ENCODE results near the gene MAP7D1.

DNA sequence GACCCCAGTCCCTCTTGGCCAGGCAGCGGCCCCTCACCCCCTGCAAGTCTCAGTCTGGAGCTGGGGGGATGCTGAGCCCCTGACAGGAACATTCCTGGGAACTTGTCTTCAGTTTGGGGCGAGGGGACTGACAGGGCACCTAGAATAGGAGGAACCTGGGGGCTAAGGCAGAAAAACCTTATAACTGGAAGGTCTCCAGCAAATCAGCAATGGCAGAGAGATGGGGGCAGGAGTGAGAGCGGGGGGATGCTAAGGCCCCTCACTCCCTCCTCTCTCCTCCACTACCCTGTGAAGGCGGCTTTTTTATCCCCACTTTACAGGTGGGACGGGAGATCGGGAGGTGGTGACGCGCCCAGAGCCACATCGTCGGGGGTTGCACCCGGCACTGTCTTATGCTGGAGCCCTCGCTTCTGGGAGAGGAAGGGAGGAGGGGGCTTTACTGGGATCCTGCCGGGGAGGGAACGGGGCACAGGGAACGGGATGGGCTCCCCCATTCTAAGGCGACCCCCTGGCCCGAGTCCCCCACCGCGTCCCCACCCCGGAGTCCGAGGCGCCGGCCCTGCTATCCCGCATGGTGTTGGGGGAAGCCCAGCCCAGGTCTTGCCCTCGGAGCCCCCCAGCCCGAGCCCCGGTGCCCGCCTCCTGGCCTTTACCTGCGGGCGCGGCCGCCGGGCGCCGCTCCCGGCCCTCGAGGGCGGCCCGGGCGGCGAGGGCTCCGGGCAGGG lies 31.4 kb upstream of the MAP7D1 start:
- TF ChIP-seq, protein P1, sequence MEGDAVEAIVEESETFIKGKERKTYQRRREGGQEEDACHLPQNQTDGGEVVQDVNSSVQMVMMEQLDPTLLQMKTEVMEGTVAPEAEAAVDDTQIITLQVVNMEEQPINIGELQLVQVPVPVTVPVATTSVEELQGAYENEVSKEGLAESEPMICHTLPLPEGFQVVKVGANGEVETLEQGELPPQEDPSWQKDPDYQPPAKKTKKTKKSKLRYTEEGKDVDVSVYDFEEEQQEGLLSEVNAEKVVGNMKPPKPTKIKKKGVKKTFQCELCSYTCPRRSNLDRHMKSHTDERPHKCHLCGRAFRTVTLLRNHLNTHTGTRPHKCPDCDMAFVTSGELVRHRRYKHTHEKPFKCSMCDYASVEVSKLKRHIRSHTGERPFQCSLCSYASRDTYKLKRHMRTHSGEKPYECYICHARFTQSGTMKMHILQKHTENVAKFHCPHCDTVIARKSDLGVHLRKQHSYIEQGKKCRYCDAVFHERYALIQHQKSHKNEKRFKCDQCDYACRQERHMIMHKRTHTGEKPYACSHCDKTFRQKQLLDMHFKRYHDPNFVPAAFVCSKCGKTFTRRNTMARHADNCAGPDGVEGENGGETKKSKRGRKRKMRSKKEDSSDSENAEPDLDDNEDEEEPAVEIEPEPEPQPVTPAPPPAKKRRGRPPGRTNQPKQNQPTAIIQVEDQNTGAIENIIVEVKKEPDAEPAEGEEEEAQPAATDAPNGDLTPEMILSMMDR (IDR thresholded peaks at IDR 0.05) = no peak
- no peak for TF ChIP-seq REST (IDR thresholded peaks at IDR 0.05; ENCODE audit: low read depth, low read length)
- TF ChIP-seq RXRA (IDR thresholded peaks at IDR 0.05; ENCODE audit: borderline replicate concordance, low read depth) = no peak
- TF ChIP-seq RCOR1 (IDR thresholded peaks at IDR 0.05; ENCODE audit: low read length) = no peak
- no peak for TF ChIP-seq EP300 (IDR thresholded peaks at IDR 0.05; ENCODE audit: borderline replicate concordance in 1 of 2, low read depth in 1 of 2, low read length in 1 of 2)
- no peak for TF ChIP-seq GATA2 (CRISPR knock-in tag; IDR thresholded peaks at IDR 0.05)
- no peak for TF ChIP-seq RAD21 (IDR thresholded peaks at IDR 0.05; ENCODE audit: low read length)
- no peak for TF ChIP-seq NRF1 (IDR thresholded peaks at IDR 0.05; ENCODE audit: low read depth, low read length)
- TF ChIP-seq, protein P2, sequence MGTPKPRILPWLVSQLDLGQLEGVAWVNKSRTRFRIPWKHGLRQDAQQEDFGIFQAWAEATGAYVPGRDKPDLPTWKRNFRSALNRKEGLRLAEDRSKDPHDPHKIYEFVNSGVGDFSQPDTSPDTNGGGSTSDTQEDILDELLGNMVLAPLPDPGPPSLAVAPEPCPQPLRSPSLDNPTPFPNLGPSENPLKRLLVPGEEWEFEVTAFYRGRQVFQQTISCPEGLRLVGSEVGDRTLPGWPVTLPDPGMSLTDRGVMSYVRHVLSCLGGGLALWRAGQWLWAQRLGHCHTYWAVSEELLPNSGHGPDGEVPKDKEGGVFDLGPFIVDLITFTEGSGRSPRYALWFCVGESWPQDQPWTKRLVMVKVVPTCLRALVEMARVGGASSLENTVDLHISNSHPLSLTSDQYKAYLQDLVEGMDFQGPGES (IDR thresholded peaks at IDR 0.05; ENCODE audit: low read depth, low read length) = no peak
- TF ChIP-seq FOSL2 (IDR thresholded peaks at IDR 0.05; ENCODE audit: borderline replicate concordance, low read depth) = no peak
- no peak for TF ChIP-seq TAF1 (IDR thresholded peaks at IDR 0.05; ENCODE audit: borderline replicate concordance, low read depth, low read length)
- no peak for TF ChIP-seq CHD2 (IDR thresholded peaks at IDR 0.05; ENCODE audit: low read length, partially characterized antibody)
- TF ChIP-seq, protein P3, sequence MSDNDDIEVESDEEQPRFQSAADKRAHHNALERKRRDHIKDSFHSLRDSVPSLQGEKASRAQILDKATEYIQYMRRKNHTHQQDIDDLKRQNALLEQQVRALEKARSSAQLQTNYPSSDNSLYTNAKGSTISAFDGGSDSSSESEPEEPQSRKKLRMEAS (IDR thresholded peaks at IDR 0.05; ENCODE audit: low read depth) = no peak
- TF ChIP-seq NFIC (IDR thresholded peaks at IDR 0.05; ENCODE audit: borderline replicate concordance) = no peak

Data from SK-N-SH (cell line).